Neuronal stem cell (in vitro differentiated cells): ENCODE results near the gene RALGAPA2. TPM values are rescaled to one million over a fixed set of nuclear protein-coding genes. Genes with fewer than 3 reads are reported as not detected.

ENCODE experiments used
- DNase-seq: peaks from one replicate; pipeline ENCODE4 v3.0.0-alpha.2; 2013; ENCODE audit warnings: low spot score
- H2AFZ ChIP-seq: one replicate; pipeline ENCODE4 v1.6.1; 2013; ENCODE audit warnings: mild to moderate bottlenecking, low read length, inconsistent platforms
- H2AK5ac ChIP-seq: 2 replicates; pipeline ENCODE4 v1.6.1; 2013; ENCODE audit warnings: low read depth, mild to moderate bottlenecking, inconsistent platforms, low read length, moderate library complexity, mixed read lengths
- H2BK120ac ChIP-seq: 2 replicates; pipeline ENCODE4 v1.6.1; 2013; ENCODE audit warnings: low read depth, mild to moderate bottlenecking, inconsistent platforms, low read length, moderate library complexity, mixed read lengths
- H2BK12ac ChIP-seq: one replicate; pipeline ENCODE4 v1.6.1; 2013; ENCODE audit warnings: low read length, inconsistent platforms
- H2BK15ac ChIP-seq: 2 replicates; pipeline ENCODE4 v1.6.1; 2013; ENCODE audit warnings: mild to moderate bottlenecking, low read length, inconsistent platforms, mixed read lengths
- H2BK5ac ChIP-seq: one replicate; pipeline ENCODE4 v1.6.1; 2013; ENCODE audit warnings: inconsistent platforms, mild to moderate bottlenecking, low read length, moderate library complexity
- H3K14ac ChIP-seq: one replicate; pipeline ENCODE4 v1.6.1; 2013; ENCODE audit warnings: low read length, inconsistent platforms
- H3K18ac ChIP-seq: 2 replicates; pipeline ENCODE4 v1.6.1; 2013; ENCODE audit warnings: low read length, inconsistent platforms
- H3K23ac ChIP-seq: 2 replicates; pipeline ENCODE4 v1.6.1; 2013; ENCODE audit warnings: low read depth, mild to moderate bottlenecking, mixed read lengths, low read length, inconsistent platforms; ENCODE audit not compliant: poor library complexity
- H3K27ac ChIP-seq: replicated peaks from 3 replicates; pipeline ENCODE4 v1.5.1; 2013; ENCODE audit warnings: low read length, inconsistent platforms
- H3K27me3 ChIP-seq, 3 experiments: 2 replicates each; pipeline ENCODE4 v1.6.1; 2013; ENCODE audit warnings: low read length in 3 of 3, mild to moderate bottlenecking in 2 of 3, inconsistent platforms in 1 of 3, low read depth in 1 of 3, mixed read lengths in 1 of 3, moderate library complexity in 1 of 3; ENCODE audit not compliant: control insufficient read depth in 3 of 3, insufficient read depth in 3 of 3
- H3K36me3 ChIP-seq, 2 donors: replicated peaks in 1 of 2; 2 replicates each; pipeline ENCODE4 v1.6.1; 2013; ENCODE audit warnings: low read length in 2 of 2; ENCODE audit not compliant: control insufficient read depth in 2 of 2, insufficient read depth in 2 of 2
- H3K4ac ChIP-seq: 2 replicates; pipeline ENCODE4 v1.6.1; 2013; ENCODE audit warnings: inconsistent platforms, mild to moderate bottlenecking, low read length, moderate library complexity
- H3K4me1 ChIP-seq, 2 donors: 1 replicate in 1 of 2; 2 replicates in 1 of 2; pipeline ENCODE4 v1.6.1; 2013; ENCODE audit warnings: low read length in 2 of 2, low read depth in 1 of 2; ENCODE audit not compliant: control insufficient read depth in 2 of 2, insufficient read depth in 1 of 2
- H3K4me2 ChIP-seq: one replicate; pipeline ENCODE4 v1.6.1; 2013; ENCODE audit warnings: mild to moderate bottlenecking, low read length, inconsistent platforms; ENCODE audit not compliant: insufficient read depth, poor library complexity, severe bottlenecking
- H3K4me3 ChIP-seq, 2 donors: 2 replicates each; pipeline ENCODE4 v1.5.1; 2013; ENCODE audit warnings: low read length in 2 of 2, mild to moderate bottlenecking in 2 of 2, inconsistent platforms in 1 of 2, moderate library complexity in 1 of 2
- H3K79me1 ChIP-seq: one replicate; pipeline ENCODE4 v1.6.1; 2013; ENCODE audit warnings: low read depth, mild to moderate bottlenecking, inconsistent platforms, low read length, moderate library complexity
- H3K9ac ChIP-seq: one replicate; pipeline ENCODE4 v1.6.1; 2013; ENCODE audit warnings: mild to moderate bottlenecking, low read depth, low read length, inconsistent platforms; ENCODE audit not compliant: poor library complexity
- H3K9me3 ChIP-seq, 2 donors: replicated peaks in 1 of 2; 2 replicates each; pipeline versions ENCODE3 to v1.6.1; 2013; ENCODE audit warnings: low read length in 2 of 2, mild to moderate bottlenecking in 2 of 2, inconsistent platforms in 1 of 2, low read depth in 1 of 2, mixed read lengths in 1 of 2, moderate library complexity in 1 of 2; ENCODE audit not compliant: control insufficient read depth in 2 of 2, insufficient read depth in 1 of 2
- H4K8ac ChIP-seq: one replicate; pipeline ENCODE4 v1.6.1; 2013; ENCODE audit warnings: low read depth, mild to moderate bottlenecking, inconsistent platforms, low read length, moderate library complexity
- H4K91ac ChIP-seq: one replicate; pipeline ENCODE4 v1.6.1; 2013; ENCODE audit warnings: low read length, low read depth, mild to moderate bottlenecking, inconsistent platforms; ENCODE audit not compliant: poor library complexity
- WGBS, 2 donors: extraction: QIAGEN DNeasy Blood & Tissue Kit; methylation state at CpG; one replicate each; pipeline ENCODE4 v1.1.7; 2013; ENCODE audit warnings: missing lambda C conversion rate in 2 of 2, mixed read lengths in 1 of 2; ENCODE audit not compliant: insufficient read length in 2 of 2, insufficient replicate concordance in 1 of 2; ENCODE audit errors: extremely low coverage in 2 of 2; 5-methylcytosine and 5-hydroxymethylcytosine counted together
- polyA plus RNA-seq, 2 experiments: library from polyadenylated mRNA; stranded (reverse); fragments of 200-250 nt; gene quantifications; one replicate each; pipeline ENCODE4 v1.2.3, GENCODE V29; 2013

Gene RALGAPA2
- 6.5 TPM for polyA plus RNA-seq (2013, experiment 1 of 2)
- 6.5 TPM for polyA plus RNA-seq (2013, experiment 2 of 2)

GRCh38 chr20:20712474-20713243, at the start of gene RALGAPA2:
TSS of gene RALGAPA2 (minus strand) at chr20:20712644. CDS start at chr20:20712480, 164 bp downstream.
- Histone ChIP-seq H3K14ac (no peak within 1 kb of the TSS), H3K4me2 (peak within 1 kb of the TSS; percentile 61), H3K27me3 (no peaks in the 10 kb centered on the region), H3K9ac (peak within 1 kb of the TSS; percentile 87), H3K4ac (no peak within 1 kb of the TSS), H4K91ac (no peak within 1 kb of the TSS), H3K23ac (peak within 1 kb of the TSS; percentile 59), H2AFZ (peak within 1 kb of the TSS; percentile 95), H3K4me1 (peaks cover 5 to 12% of the 10 kb centered on the region in 2 donors), H2BK120ac (no peak within 1 kb of the TSS), H3K9me3 (no peaks in the 10 kb centered on the region), H3K79me1 (peaks cover 4% of the 10 kb centered on the region), H2AK5ac (no peak within 1 kb of the TSS), H4K8ac (no peak within 1 kb of the TSS), H2BK15ac (no peak within 1 kb of the TSS), H3K27ac (peak within 1 kb of the TSS; percentile 87), H2BK5ac (no peak within 1 kb of the TSS), H3K18ac (peak within 1 kb of the TSS; percentile 97), H3K4me3 (peak within 1 kb of the TSS; percentile 79 to 96), H2BK12ac (no peak within 1 kb of the TSS), H3K36me3 (no peaks in the 10 kb centered on the region)
- WGBS, 2 donors: no CpG with 5 or more reads among the region's 87 CpGs
- peak; percentile 98 for DNase-seq

GRCh38 chr20:20761301-20761700, 48.9 kb upstream of the RALGAPA2 start:
- no peak overlapping the region for H2BK15ac ChIP-seq
- no peak overlapping the region for H2BK120ac ChIP-seq
- DNase-seq: no peak
- no peak overlapping the region for H3K23ac ChIP-seq
- no peak overlapping the region for H3K18ac ChIP-seq
- H3K9me3 ChIP-seq: no peaks in the 10 kb centered on the region
- no peak overlapping the region for H4K8ac ChIP-seq
- H3K14ac ChIP-seq: no peak overlapping the region
- no peak overlapping the region for H2AFZ ChIP-seq
- H3K27me3 ChIP-seq: peaks cover 0 to 8% (median 0%) of the 10 kb centered on the region in 3 experiments
- no peak overlapping the region for H2BK12ac ChIP-seq
- no peak overlapping the region for H4K91ac ChIP-seq
- H3K9ac ChIP-seq: no peak overlapping the region
- WGBS, 2 donors: no CpG with 5 or more reads among the region's 1 CpG
- no peak overlapping the region for H3K4ac ChIP-seq
- no peaks in the 10 kb centered on the region for H3K36me3 ChIP-seq
- H3K4me2 ChIP-seq: no peak overlapping the region
- no peaks in the 10 kb centered on the region for H3K4me1 ChIP-seq
- no peak overlapping the region for H3K27ac ChIP-seq
- H2BK5ac ChIP-seq: no peak overlapping the region
- H3K79me1 ChIP-seq: no peaks in the 10 kb centered on the region
- no peak overlapping the region for H2AK5ac ChIP-seq
- H3K4me3 ChIP-seq: no peak overlapping the region

GRCh38 chr20:20759132-20759531, 46.7 kb upstream of the RALGAPA2 start:
- H4K8ac ChIP-seq: no peak overlapping the region
- H3K9ac ChIP-seq: no peak overlapping the region
- no peak overlapping the region for H3K4ac ChIP-seq
- no peak overlapping the region for H2BK5ac ChIP-seq
- no peak overlapping the region for H2BK15ac ChIP-seq
- H3K18ac ChIP-seq: no peak overlapping the region
- no peak overlapping the region for H3K4me3 ChIP-seq
- WGBS, 2 donors: no CpG with 5 or more reads among the region's 6 CpGs
- no peak overlapping the region for H3K23ac ChIP-seq
- H3K14ac ChIP-seq: no peak overlapping the region
- no peak overlapping the region for H2AK5ac ChIP-seq
- H3K4me2 ChIP-seq: no peak overlapping the region
- no peak overlapping the region for H2BK12ac ChIP-seq
- H2BK120ac ChIP-seq: no peak overlapping the region
- no peak overlapping the region for H4K91ac ChIP-seq
- H2AFZ ChIP-seq: no peak overlapping the region
- no peak overlapping the region for H3K27ac ChIP-seq
- H3K27me3 ChIP-seq: peaks cover 0 to 13% (median 0%) of the 10 kb centered on the region in 3 experiments
- H3K36me3 ChIP-seq: no peaks in the 10 kb centered on the region
- H3K4me1 ChIP-seq: no peaks in the 10 kb centered on the region
- no peak for DNase-seq
- no peaks in the 10 kb centered on the region for H3K9me3 ChIP-seq
- H3K79me1 ChIP-seq: no peaks in the 10 kb centered on the region

- Histone ChIP-seq H3K23ac (no peak overlapping the region), H3K79me1 (no peaks in the 10 kb centered on the region), H2AFZ (no peak overlapping the region), H2AK5ac (no peak overlapping the region), H3K4me3 (no peak overlapping the region), H2BK120ac (no peak overlapping the region), H3K9ac (no peak overlapping the region), H3K27me3 (peaks cover 0 to 5% (median 0%) of the 10 kb centered on the region in 3 experiments), H3K4me2 (no peak overlapping the region), H3K27ac (no peak overlapping the region), H3K18ac (no peak overlapping the region), H2BK15ac (no peak overlapping the region), H4K8ac (no peak overlapping the region), H4K91ac (no peak overlapping the region), H3K14ac (no peak overlapping the region), H3K4me1 (no peaks in the 10 kb centered on the region), H3K36me3 (no peaks in the 10 kb centered on the region), H3K4ac (no peak overlapping the region), H2BK5ac (no peak overlapping the region), H2BK12ac (no peak overlapping the region), H3K9me3 (no peaks in the 10 kb centered on the region)
- WGBS, 2 donors: no CpG with 5 or more reads among the region's 6 CpGs
- DNase-seq: no peak
These were observed 43.4 kb upstream of the RALGAPA2 start for GRCh38 chr20:20755674-20756319.
